ENCODE data around the gene INPP4B.
"Not testable (repeated sequence)": the region's sequence is repeated elsewhere in the genome, so short reads cannot be mapped to it uniquely, and the experiment has no call there.

The INPP4B gene

DNA sequence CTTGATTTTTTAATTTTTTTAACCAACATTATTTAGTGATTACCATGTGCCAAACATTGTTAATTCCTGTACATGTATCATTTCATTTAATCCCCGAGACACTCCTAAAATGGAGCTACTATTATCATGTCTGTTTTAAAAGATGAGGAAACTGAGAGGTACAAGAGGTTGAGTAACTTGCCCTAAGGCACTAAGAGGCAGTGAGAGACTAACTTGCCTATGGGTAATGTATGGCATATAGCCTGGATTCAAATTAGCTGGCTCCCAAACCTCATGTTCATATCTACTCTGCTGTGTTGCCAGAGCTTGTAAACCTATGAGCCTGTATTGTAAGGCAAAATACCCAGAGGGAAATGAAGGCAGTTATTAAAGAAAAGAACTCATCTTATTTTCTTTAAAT, 766.1 kb downstream of the INPP4B start:
- no peak for DNase-seq (ENCODE audit: low read depth)

DNA sequence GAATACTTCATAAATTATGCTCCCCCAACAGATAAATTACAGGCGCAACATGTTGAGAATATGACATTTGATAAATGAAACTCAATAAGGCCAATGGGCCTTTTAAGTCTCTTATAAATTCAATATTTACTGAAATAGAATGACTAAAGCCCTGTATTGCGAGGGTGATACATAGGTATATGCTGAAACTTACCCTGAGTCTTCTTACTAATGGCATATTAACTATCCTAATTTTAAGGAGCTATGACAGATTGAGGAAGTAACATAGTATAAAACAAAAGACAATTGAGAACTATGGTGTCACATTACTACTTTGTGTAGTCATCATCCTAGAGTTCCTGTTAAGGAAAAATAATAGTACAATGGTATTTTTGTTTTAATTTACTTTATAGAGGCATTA, 769.1 kb downstream of the INPP4B start:
- DNase-seq (ENCODE audit: low read depth): no peak

DNA sequence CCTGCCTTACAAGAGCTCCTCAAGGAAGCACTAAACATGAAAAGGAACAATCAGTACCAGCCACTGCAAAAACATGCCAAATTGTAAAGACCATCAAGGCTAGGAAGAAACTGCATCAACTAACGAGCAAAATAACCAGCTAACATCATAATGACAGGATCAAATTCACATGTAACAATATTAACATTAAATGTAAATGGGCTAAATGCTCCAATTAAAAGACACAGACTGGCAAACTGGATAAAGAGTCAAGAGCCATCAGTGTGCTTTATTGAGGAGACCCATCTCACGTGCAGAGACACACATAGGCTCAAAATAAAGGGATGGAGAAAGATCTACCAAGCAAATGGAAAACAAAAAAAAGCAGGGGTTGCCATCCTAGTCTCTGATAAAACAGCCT, 777.8 kb downstream of the INPP4B start:
- not testable (repeated sequence) for DNase-seq (ENCODE audit: low read depth)

DNA sequence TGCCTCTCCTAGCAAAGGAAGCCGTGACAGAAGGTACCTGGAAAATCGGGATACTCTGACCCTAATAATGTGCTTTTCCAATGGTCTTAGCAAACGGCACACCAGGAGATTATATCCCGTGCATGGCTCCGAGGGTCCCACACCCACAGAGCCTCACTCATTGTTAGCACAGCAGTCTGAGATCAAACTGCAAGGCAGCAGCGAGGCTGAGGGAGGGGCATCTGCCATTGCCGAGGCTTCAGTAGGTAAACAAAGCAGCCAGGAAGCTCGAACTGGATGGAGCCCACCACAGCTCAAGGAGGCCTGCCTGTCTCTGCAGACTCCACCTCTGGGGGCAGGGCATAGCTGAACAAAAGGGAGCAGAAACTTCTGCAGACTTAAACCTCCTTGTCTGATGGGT, 779.5 kb downstream of the INPP4B start:
- not testable (repeated sequence) for DNase-seq (ENCODE audit: low read depth)

DNA sequence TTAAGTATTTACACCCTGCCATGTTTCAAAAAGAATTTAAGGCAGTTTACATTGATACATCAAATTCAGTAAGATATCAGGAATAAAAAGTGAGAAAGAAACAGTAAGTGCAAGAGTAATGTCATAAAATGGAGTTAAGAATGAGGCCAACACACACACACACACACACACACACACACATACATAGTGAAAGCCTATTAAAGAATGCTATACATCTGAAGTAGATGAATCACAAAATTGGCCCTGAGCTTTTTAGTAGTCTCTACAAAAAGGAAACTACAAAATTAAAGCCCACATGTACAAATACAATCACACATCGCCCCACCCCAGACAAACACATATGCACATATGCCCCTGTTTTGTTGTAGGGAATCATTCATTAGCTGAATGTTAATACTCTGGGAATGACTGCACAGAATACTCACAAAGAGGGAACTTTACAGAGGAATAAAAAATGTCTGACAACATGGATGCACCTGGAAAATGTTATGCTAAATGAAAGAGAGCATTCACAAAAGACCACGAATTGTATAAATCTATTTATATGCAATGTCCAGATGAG, 780.9 kb downstream of the INPP4B start:
- no peak for DNase-seq (ENCODE audit: low read depth)

DNA sequence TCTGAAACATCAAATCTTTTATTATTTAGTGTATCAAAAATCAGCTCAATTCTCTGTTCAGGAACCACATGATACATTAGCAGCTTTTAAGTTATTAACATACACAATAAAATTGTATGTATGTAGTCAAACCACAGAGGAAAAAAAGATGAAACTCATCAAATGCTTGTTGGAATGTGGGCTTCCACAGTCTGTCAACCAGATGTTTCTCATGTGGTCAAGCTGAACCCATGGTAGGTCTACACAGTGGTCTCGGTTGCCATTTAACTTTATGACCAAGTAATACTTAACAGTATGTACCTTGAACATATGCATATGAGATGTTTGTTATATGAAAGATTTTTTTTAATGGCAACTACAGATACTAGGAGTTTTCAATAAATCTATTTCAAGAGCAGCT, 781.9 kb downstream of the INPP4B start:
- DNase-seq (ENCODE audit: low read depth): no peak

DNA sequence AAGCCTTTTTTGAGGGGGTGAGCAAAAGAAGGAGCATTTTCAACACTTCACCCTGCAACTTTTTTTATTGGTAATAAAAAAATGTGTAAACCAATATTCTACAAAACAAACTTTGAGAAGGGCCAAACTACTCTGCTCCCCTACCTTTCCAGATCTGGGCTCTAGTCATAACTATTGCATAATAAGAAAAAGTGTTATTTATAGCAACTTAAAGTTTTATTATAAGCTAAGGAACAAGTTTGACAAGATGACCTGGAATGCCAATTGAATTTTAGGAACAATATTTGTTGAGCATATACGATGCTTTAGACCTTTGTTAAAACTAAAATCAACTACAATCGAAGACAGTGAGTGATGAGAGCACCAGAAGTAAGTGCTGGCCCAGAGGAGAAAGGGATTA, 800.1 kb downstream of the INPP4B start:
- DNase-seq (ENCODE audit: low read depth): no peak

DNA sequence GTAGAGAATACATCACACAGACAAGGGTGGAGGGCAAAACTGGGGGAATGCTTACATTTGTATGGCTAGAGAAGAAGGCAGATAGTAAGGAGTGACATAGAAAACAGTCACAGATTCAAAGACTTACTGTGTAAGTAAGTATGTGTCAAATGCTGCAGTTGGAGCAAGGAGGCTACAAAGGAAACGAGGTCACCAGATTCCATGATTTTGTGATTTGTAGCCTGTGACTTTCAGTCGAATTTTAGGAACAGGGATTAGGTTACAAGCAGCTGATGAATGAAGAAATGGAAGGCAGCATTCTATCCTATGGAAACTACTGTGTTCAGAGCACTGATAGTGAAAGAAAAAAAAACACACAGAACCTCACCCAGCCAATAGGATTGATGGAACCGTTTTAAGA, 801.8 kb downstream of the INPP4B start:
- DNase-seq (ENCODE audit: low read depth): no peak

DNA sequence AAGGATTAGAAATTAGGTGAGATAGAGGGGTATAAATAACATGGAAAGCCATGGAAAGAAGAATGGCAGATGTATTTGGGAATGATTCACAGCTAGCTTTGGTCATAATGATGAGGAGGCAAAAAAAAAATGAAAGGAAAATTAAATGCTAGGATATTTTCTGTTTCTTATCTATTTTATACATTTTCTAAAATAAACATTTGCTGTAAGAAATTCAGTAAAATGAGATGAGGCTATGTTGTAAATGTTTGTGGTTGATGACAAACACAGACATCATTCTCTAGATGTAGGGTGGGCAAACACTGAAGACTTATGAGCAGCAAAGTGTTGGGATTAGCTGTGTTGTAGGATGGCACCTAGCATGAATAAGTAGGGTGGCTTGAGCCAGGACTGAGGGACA, 802.6 kb downstream of the INPP4B start:
- no peak for DNase-seq (ENCODE audit: low read depth)

DNA sequence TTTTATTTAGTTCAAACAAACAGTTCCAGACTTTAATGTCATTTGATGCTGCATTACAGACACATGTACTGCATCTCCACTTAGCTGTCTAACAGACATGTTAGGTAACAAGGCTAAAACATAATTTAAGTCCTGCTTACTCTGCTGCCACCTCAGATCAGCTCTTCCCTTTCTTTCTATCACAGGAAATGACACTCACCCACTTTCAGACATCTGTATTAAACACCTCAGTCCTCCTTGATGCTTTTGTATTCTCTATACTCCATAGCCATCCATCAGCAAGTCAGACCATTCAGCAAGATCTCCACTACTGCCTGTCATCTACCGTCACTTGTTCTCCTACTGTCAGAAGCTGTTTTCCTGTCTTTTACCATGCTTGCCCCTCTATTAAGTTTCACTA, 804.3 kb downstream of the INPP4B start:
- no peak for DNase-seq (ENCODE audit: low read depth)

DNA sequence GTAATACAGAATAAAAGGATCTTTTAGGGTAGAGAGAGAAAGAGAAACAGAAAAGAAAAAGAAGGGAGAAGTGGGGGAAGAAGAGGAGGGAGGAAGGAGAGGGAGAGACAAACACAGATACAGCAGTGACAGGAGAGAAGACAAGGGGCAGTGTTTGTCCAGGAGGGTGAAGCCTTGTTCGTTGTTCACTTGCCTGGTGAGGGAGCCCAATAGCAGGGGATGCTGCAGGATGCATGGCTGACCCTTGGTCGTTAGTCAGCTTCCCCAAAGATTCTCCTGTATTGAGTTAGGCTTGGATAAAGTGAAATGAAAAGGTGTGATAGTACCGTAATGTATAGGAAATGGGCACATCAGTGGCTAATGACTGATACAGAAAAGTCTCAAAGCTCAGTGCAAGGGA, 806.1 kb downstream of the INPP4B start:
- DNase-seq (ENCODE audit: low read depth): no peak

DNA sequence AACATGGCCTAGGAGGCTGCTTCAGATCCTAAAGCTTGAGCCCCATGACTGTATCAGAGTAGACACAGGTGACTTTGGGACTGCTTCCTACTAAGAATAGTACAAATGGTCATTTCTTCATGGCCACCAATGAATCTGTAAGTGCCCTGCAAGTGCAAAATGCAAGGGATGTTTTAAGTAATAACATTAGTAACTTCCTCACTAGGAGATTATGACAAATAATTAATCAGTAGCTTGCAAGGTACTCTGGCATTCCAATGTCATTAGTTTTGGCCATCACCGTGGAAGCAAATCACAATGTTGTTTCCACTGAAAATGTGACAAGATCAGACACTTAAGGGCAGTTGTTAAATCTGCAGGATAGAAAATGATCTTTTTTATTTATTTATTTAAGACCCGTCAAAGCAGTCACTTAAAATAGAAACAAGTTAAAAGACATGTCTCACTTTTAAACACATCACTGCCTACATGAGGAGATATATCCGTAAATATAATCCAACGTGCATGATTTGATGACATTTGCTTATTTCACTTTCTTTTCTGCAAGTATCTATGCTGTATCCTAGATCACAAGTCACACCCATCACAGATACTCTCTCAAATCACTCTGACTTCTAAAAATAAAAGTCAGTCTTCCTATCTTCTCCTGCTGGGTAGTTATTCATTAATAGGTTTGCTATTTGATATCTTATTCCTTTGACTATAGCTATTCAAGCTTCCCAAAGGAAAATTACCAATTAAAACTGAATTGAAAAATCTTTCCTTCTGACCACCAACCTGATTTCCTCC, 809.1 kb downstream of the INPP4B start:
- DNase-seq (ENCODE audit: low read depth): no peak

DNA sequence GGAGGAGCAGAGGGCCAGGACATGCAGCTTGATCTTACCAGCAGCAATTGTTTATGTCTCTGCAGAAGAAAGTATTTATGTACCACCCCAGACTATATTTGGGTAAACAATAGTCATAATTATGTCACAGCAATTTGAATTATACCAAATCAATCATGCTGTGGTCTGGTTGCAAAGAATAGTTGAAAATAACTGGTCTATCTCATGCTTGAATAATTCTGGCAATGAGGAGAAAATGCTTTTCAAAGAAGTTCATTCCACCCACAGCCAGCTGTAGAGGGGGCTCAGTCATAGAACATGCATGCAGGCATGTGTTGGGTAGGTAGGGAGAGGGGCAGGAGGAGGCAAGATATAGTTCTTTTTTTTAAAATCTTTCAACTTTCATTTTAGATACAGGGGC, 810.5 kb downstream of the INPP4B start:
- no peak for DNase-seq (ENCODE audit: low read depth)

DNA sequence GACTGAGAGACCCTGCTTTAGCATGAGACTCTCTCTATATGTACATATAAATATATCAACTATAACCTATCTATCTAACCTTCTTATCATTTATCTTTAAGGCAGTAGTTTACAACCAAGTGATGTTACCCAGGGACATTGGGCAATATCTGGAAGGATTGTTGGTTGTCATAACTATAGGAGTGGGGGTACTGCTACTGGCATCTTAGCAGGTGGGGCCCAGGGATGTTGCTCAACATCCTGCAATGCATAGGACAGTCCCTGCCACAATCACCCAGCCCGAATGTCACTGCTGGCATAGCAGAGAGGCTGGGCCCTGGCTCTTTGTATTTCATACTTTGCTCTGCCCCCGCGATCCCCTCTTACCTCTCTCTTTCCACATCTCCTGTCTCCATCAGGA, 812.0 kb downstream of the INPP4B start:
- no peak for DNase-seq (ENCODE audit: low read depth)

DNA sequence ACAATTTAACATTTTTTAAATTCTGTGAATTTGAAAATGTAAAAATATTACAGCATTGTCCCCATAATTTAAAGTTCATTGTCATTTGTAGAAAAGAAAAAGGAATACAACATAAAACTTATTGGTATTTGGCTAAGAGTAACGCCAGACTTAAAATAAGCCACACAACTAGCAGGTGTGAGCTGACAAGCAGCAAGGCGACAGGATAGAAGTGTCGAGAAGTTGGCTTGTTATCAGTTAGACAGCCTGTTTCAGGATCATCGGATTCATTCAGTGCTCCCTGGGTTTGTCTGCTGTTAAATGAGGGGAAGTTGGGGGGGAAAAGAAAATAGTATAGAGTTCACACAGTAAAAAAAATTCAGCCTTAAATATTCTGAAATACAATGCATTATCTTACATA, 816.1 kb downstream of the INPP4B start:
- DNase-seq (ENCODE audit: low read depth): no peak

DNA sequence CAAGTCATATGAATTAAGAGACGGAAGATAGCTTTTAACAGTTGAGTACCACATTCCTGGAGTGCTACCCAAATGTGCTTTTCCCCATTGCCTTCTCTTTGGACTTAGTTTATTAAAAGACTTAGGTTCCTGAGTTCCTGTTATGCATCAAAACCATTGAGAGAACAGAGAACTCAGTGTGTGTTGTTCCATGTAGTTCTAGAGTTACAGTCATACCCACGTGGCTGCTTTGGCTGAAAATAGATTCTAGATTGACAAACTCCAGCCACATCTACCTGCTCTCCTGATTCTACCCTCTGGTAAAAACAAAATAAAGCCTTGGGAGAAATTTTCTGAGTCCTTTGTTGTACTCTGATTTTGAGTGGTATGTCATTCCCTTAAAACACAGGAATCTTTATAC, 824.3 kb downstream of the INPP4B start:
- no peak for DNase-seq (ENCODE audit: low read depth)

DNA sequence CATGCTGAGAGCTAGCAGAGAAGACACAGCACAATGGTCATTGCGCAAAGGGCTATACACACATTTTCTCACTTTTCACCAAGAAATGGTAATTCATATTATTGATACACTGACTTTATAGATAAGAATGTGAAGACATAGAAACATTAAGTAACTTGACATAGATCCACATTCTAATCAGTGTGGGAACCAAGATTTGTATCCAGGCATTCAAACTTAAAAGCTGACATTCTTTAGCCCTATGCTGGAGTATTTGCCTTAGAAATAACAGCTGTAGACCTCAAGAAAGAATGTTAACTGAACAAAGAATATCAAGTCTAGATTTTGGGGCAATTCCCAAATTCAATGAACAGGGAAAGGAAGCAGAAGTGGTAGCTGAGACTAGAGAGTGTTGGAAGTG, 824.9 kb downstream of the INPP4B start:
- no peak for DNase-seq (ENCODE audit: low read depth)

DNA sequence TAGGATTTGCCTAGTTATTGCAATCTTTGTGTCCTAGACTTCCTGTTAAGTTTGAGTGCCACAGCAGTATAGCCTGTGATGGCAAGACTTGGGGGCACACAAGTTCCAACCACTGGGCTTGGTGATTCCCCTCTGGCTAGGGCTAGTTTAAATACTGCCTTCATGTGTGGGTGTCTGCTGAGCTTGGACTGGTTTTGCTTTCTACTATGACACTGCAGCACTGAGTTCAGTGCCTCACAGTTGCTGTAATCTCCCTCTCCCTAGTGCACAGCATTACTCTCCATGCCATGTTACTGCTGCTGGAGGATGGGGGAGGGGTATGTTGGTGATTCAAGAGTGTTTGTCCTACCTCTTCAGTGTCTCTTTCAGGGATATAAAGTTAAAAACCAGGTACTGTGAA, 830.1 kb downstream of the INPP4B start:
- DNase-seq (ENCODE audit: low read depth): no peak

DNA sequence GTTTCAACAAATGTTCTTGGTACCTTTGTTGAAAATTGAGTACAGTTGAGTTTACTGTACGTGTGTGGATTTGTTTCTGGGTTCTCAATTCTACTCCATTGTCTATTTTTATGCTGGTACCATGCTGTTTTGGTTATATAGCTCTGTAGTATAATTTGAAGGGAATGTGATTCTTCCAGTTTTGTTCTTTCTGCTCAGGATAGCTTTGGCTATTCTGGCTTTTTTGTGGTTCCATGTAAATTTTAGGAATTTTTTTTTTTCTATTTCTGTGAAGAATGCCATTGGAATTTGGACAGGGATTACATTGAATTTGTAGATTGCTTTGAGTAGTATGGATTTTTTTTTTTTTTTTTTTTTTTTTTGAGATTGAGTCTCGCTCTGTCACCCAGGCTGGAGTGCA, 836.4 kb downstream of the INPP4B start:
- DNase-seq (ENCODE audit: low read depth): no peak

DNA sequence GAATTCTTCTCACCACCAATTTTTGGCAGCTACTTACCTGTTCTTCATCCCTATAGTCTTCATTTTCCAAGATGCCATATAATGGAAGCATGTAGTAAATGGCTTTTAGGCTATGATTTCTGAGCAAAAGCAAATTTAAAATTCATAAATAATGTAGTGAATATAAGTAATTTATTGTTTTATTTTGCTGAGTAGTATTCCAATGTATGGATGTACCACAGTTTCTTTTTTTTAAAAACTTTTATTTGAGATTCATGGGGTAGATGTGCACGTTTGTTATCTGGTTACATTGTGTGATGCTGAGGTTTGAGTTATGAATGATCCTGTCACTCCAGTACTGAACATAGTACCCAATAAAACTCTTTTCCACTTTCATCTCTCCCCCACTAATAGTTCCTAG, 840.6 kb downstream of the INPP4B start:
- no peak for DNase-seq (ENCODE audit: low read depth)

DNA sequence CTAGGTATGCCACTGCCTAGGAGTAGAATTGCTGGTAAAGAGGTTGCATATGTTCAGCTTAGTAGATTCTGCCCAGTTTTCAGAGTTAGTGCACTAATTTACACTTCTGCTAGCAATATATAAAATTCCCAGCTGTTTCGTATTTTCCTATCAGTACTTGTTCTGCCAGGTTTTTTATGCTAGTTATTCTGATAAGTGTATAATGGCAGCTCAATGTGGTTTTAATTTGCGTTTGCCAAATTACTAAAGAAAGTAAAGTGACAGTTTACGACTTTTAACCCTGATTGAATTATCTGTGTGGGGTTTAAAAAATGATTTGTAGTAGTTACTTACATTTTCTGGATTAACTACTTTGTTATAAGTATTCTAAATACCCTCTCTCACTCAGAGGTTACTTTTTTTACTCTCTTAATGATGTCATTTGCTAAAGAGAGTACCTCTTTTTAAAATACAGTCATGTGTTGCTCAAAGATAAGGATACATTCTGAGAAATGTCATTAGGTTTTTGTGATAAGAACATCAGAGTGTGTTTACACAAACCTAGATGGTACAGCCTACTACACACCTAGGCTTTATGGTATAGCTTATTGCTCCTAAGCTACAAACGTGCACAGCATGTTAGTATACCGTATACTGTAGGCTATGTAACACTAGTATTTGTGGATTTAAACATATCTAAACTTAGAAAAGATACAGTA, 846.5 kb downstream of the INPP4B start:
- no peak for DNase-seq (ENCODE audit: low read depth)

DNA sequence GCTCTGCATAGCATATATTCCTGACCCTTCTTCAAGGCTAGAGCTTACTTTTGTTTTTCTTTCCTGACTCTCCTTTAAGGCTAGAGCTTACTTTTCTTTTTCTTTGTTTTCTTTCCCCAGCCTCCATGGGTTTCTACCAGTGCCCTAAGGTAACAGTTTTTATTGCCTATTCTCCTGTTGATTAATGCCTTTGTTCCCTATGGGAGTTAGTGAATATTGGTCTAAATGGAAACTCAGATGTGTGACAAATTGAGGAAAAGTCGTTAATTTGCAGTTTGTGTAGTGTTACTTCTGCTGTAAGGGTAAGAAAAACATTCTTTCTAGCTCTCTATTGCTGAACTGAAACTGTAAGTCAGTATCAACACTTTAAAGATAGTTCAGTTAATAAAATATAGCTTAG, 851.0 kb downstream of the INPP4B start:
- no peak for DNase-seq (ENCODE audit: low read depth)

DNA sequence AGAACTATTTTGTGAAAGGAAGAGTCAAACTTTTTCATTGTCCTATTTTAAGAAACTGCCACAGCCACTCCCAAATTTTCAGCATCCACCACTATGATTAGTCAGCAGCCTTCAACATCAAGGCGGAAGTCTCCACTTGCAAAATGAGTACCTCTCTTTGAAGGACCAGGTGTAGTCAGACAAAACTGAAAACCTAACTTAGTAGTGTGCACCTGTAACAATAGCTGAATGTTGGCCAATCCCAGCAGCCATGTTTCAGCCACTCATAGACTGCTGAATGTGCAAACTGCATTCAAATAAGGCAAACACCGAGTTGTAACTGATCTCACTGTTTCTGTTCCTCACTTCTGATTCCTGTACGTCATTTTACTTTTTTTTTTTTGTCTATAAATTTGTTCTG, 868.7 kb downstream of the INPP4B start:
- no peak for DNase-seq (ENCODE audit: low read depth)
